H1 (cell line): Measurements from ENCODE around the gene KANSL1L.

Source experiments
- BRCA1 ChIP-seq: IDR thresholded peaks from 2 replicates; pipeline ENCODE4 v1.6.1; 2012; ENCODE audit warnings: low read depth, low read length, improper control_type of control experiment
- EP300 ChIP-seq, 2 experiments: IDR thresholded peaks; 1 replicate in 1 of 2; 2 replicates in 1 of 2; pipeline ENCODE4 v1.6.1; 2011 to 2012; ENCODE audit warnings: low read depth in 2 of 2, low read length in 2 of 2, mild to moderate bottlenecking in 2 of 2, borderline replicate concordance in 1 of 2, inconsistent platforms in 1 of 2, moderate library complexity in 1 of 2
- EZH2 ChIP-seq: fragments of 200-600 bp; sonication (generic); IDR thresholded peaks from 2 replicates; pipeline ENCODE4 v1.7.1; 2012; ENCODE audit warnings: low read depth, mild to moderate bottlenecking, moderate library complexity, low read length, inconsistent platforms; ENCODE audit not compliant: severe bottlenecking
- POLR2A ChIP-seq, 2 experiments: IDR thresholded peaks; 1 replicate in 1 of 2; 2 replicates in 1 of 2; pipeline ENCODE4 v1.6.1; 2011; ENCODE audit warnings: low read depth in 2 of 2, low read length in 2 of 2, mild to moderate bottlenecking in 2 of 2; ENCODE audit errors: control extremely low read depth in 1 of 2
- RFX5 ChIP-seq: IDR thresholded peaks from 2 replicates; pipeline ENCODE4 v1.6.1; 2011; ENCODE audit warnings: low read depth, low read length, improper control_type of control experiment, borderline replicate concordance
- SP1 ChIP-seq: IDR thresholded peaks from 2 replicates; pipeline ENCODE4 v1.6.1; 2011; ENCODE audit warnings: low read depth, low read length
- TAF1 ChIP-seq: IDR thresholded peaks from 2 replicates; pipeline ENCODE4 v1.6.1; 2011; ENCODE audit warnings: mild to moderate bottlenecking, low read depth, low read length
- TBP ChIP-seq: IDR thresholded peaks from 2 replicates; pipeline ENCODE4 v1.6.1; 2011; ENCODE audit warnings: low read depth, low read length, improper control_type of control experiment
- YY1 ChIP-seq: IDR thresholded peaks from 2 replicates; pipeline ENCODE4 v1.6.1; 2011; ENCODE audit warnings: low read depth, mild to moderate bottlenecking, low read length
- TF ChIP-seq, protein P1 (sequence below), 3 experiments: IDR thresholded peaks; 1 replicate in 2 of 3; 2 replicates in 1 of 3; pipeline versions ENCODE4 v1.5.1 to v1.6.1; 2011; ENCODE audit warnings: low read length in 3 of 3, mild to moderate bottlenecking in 3 of 3, inconsistent platforms in 2 of 3, low read depth in 1 of 3, moderate library complexity in 1 of 3; ENCODE audit not compliant: insufficient read depth in 1 of 3; ENCODE audit errors: control extremely low read depth in 1 of 3
- TF ChIP-seq, protein P2 (sequence below): IDR thresholded peaks from 2 replicates; pipeline ENCODE4 v1.6.1; 2012; ENCODE audit warnings: inconsistent platforms

DNA sequence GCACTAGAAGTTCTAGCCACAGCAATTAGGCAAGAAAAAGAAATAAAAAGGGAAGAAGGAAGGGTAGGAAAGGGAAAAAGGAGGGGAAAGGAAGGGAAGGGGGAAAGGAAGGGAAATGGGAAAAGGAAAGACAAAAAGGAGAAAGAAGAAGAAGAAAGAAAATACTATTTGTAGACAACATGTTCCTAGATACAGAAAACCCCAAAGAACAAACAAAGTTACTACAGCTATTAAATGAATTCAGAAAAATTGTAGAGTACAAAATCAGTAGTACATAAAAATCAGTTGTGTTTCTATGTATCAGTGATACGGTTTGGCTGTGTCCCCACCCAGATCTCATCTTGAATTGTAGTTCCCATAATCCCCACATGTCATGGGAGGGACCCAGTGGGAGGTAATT is 116.5 kb downstream of the KANSL1L start:
- TF ChIP-seq, protein P1, sequence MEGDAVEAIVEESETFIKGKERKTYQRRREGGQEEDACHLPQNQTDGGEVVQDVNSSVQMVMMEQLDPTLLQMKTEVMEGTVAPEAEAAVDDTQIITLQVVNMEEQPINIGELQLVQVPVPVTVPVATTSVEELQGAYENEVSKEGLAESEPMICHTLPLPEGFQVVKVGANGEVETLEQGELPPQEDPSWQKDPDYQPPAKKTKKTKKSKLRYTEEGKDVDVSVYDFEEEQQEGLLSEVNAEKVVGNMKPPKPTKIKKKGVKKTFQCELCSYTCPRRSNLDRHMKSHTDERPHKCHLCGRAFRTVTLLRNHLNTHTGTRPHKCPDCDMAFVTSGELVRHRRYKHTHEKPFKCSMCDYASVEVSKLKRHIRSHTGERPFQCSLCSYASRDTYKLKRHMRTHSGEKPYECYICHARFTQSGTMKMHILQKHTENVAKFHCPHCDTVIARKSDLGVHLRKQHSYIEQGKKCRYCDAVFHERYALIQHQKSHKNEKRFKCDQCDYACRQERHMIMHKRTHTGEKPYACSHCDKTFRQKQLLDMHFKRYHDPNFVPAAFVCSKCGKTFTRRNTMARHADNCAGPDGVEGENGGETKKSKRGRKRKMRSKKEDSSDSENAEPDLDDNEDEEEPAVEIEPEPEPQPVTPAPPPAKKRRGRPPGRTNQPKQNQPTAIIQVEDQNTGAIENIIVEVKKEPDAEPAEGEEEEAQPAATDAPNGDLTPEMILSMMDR (IDR thresholded peaks at IDR 0.05; ENCODE audit: control extremely low read depth in 1 of 3, insufficient read depth in 1 of 3, low read depth in 1 of 3, low read length in 3 of 3) = no peak
- TF ChIP-seq EZH2 (no peak), SP1 (no peak), EP300 (IDR thresholded peaks at IDR 0.05; ENCODE audit: borderline replicate concordance in 1 of 2, low read depth in 2 of 2, low read length in 2 of 2) (no peak), TBP (no peak), TAF1 (no peak), BRCA1 (no peak), RFX5 (no peak), YY1 (no peak), POLR2A (IDR thresholded peaks at IDR 0.05; ENCODE audit: control extremely low read depth in 1 of 2, low read depth in 2 of 2, low read length in 2 of 2) (no peak)
- TF ChIP-seq, protein P2, sequence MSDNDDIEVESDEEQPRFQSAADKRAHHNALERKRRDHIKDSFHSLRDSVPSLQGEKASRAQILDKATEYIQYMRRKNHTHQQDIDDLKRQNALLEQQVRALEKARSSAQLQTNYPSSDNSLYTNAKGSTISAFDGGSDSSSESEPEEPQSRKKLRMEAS = no peak
